WTC11 (cell line): ENCODE data around the gene SYTL2.

ENCODE experiments used
- ETV6 ChIP-seq: sonication (generic); formaldehyde crosslinking; IDR thresholded peaks from 2 replicates; pipeline ENCODE4 v1.8.1; 2022; ENCODE audit warnings: mild to moderate bottlenecking, missing genetic modification reagents
- NFATC4 ChIP-seq: fragments of 250-450 bp; sonication (Bioruptor Pico); IDR thresholded peaks from 2 replicates; pipeline ENCODE4 v1.9.0; 2021; ENCODE audit warnings: mild to moderate bottlenecking
- TEAD4 ChIP-seq: sonication (generic); formaldehyde crosslinking; IDR thresholded peaks from 2 replicates; pipeline ENCODE4 v1.8.0; 2022; ENCODE audit warnings: mild to moderate bottlenecking, missing genetic modification reagents
- TF ChIP-seq, protein P1 (sequence below): fragments of 200-600 bp; IDR thresholded peaks from 2 replicates; pipeline ENCODE4 v1.8.0; 2022; ENCODE audit warnings: antibody characterized with exemption

DNA sequence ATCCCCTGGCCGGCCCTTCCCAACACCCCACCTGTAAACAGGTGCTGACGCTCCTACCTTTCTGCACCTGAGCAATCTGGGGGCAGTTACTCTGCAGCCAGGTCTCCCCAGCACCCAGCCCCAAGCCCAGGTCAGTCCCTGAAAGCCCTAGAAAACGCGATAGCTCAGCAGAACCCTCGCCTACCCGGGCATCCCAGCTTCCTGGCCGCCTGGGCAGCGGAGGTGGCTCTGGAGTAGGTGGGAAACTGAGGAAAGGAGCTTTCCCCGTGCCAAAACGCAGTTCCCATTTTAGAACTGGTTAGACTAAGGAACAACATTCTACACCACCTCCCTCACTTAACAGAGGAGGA lies 445 bp downstream of the SYTL2 start:
- TF ChIP-seq, protein P1, sequence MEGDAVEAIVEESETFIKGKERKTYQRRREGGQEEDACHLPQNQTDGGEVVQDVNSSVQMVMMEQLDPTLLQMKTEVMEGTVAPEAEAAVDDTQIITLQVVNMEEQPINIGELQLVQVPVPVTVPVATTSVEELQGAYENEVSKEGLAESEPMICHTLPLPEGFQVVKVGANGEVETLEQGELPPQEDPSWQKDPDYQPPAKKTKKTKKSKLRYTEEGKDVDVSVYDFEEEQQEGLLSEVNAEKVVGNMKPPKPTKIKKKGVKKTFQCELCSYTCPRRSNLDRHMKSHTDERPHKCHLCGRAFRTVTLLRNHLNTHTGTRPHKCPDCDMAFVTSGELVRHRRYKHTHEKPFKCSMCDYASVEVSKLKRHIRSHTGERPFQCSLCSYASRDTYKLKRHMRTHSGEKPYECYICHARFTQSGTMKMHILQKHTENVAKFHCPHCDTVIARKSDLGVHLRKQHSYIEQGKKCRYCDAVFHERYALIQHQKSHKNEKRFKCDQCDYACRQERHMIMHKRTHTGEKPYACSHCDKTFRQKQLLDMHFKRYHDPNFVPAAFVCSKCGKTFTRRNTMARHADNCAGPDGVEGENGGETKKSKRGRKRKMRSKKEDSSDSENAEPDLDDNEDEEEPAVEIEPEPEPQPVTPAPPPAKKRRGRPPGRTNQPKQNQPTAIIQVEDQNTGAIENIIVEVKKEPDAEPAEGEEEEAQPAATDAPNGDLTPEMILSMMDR = no peak
- no peak for TF ChIP-seq NFATC4
- TF ChIP-seq ETV6 = no peak
- no peak for TF ChIP-seq TEAD4 (CRISPR knock-in tag)
